ENCODE data around the gene FFAR2.
"Not testable (repeated sequence)": the region's sequence is repeated elsewhere in the genome, so short reads cannot be mapped to it uniquely, and the experiment has no call there.

- not testable (repeated sequence) for TF ChIP-seq CTCF (IDR thresholded peaks at IDR 0.05 in 2 of 3, conservative IDR thresholded peaks at IDR 0.05 in 1 of 3; ENCODE audit: insufficient read depth in 2 of 3, low read depth in 1 of 3, low read length in 3 of 3); ZNF512 (tag; IDR thresholded peaks at IDR 0.05); POLR2AphosphoS5 (IDR thresholded peaks at IDR 0.05; ENCODE audit: control insufficient read depth, insufficient read depth, low read depth, low read length); RB1 (IDR thresholded peaks at IDR 0.05; ENCODE audit: low read depth); ZBTB40 (IDR thresholded peaks at IDR 0.05); ZBTB40 (CRISPR knock-in tag; IDR thresholded peaks at IDR 0.05); NR3C1 (CRISPR knock-in tag; IDR thresholded peaks at IDR 0.05); NFE2L1 (tag; IDR thresholded peaks at IDR 0.05; ENCODE audit: borderline replicate concordance, low read depth); MAFK (IDR thresholded peaks at IDR 0.05; ENCODE audit: low read length); E2F1 (CRISPR knock-in tag; IDR thresholded peaks at IDR 0.05); MTA1 (IDR thresholded peaks at IDR 0.05; ENCODE audit: borderline replicate concordance)
Observed at GRCh38 chr19:35474594-35474993, 26.5 kb downstream of the FFAR2 start.
